Measurements from ENCODE around the gene ZNF701.

DNA sequence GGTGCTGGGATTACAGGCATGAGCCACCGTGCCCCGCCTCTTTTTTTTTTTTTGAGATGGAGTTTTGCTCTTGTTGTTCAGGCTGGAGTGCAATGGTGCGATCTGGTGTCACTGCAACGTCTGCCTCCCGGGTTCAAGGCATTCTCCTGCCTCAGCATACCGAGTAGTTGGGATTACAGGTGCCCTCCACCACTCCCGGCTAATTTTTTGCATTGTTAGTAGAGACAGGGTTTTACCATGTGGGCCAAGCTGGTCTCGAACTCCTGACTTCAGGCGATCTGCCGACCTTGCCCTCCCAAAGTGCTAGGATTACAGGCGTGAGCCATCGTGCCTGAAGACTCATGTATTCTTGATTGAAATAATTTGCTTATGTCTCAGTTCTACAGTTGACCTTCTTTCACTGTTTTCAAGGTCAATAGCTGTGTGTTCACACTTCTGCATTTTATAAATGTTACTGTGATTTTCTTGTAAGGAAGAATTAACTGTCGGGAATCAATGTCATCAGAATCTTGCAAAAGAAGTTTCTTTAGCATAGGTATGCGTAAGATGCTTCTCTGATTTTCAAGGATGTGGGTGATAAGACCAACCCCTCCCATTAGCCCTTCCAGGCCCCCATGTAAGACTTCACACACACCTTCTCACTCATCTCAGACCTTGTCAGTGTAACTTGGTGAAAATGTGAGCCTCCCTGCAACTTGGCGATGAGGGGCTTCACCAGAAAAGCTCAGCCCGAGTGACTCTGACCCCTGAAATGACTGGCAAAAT, 12.7 kb upstream of the ZNF701 start:
- TF ChIP-seq, protein P1, sequence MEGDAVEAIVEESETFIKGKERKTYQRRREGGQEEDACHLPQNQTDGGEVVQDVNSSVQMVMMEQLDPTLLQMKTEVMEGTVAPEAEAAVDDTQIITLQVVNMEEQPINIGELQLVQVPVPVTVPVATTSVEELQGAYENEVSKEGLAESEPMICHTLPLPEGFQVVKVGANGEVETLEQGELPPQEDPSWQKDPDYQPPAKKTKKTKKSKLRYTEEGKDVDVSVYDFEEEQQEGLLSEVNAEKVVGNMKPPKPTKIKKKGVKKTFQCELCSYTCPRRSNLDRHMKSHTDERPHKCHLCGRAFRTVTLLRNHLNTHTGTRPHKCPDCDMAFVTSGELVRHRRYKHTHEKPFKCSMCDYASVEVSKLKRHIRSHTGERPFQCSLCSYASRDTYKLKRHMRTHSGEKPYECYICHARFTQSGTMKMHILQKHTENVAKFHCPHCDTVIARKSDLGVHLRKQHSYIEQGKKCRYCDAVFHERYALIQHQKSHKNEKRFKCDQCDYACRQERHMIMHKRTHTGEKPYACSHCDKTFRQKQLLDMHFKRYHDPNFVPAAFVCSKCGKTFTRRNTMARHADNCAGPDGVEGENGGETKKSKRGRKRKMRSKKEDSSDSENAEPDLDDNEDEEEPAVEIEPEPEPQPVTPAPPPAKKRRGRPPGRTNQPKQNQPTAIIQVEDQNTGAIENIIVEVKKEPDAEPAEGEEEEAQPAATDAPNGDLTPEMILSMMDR (IDR thresholded peaks at IDR 0.05), result no peak
- TF ChIP-seq POLR2AphosphoS5 (IDR thresholded peaks at IDR 0.05) (no peak), POLR2A (IDR thresholded peaks at IDR 0.05) (no peak)

All from suprapubic skin (tissue), 4 donors.